K562 (cell line): ENCODE measurements around the gene PSAP. TPM values are rescaled to one million over a fixed set of nuclear protein-coding genes. Genes with fewer than 3 reads are reported as not detected.

Source experiments
- ASH1L ChIP-seq: fragments of 450-650 bp; IDR thresholded peaks from 2 replicates; pipeline ENCODE4 v1.6.1; 2018; ENCODE audit warnings: borderline replicate concordance, mild to moderate bottlenecking, low read depth; ENCODE audit not compliant: partially characterized antibody
- CBFA2T2 ChIP-seq: fragments of 450-650 bp; conservative IDR thresholded peaks from 2 replicates; pipeline ENCODE4 v1.6.1; 2017; ENCODE audit warnings: mild to moderate bottlenecking
- CHCHD3 ChIP-seq: fragments of 250-450 bp; sonication (Bioruptor Pico); IDR thresholded peaks from 2 replicates; pipeline ENCODE4 v2.1.2; 2022; ENCODE audit warnings: mild to moderate bottlenecking
- ELF4 ChIP-seq: fragments of 450-650 bp; formaldehyde crosslinking; IDR thresholded peaks from 2 replicates; pipeline ENCODE4 v1.4.0; 2022; ENCODE audit warnings: missing genetic modification characterization
- GABPB1 ChIP-seq: sonication (generic); formaldehyde crosslinking; IDR thresholded peaks from 2 replicates; pipeline ENCODE4 v1.8.0; 2022; ENCODE audit warnings: mild to moderate bottlenecking, missing genetic modification reagents
- MAFF ChIP-seq: IDR thresholded peaks from 2 replicates; pipeline ENCODE4 v1.6.1; 2012; ENCODE audit warnings: low read length, improper control_type of control experiment
- NCOA6 ChIP-seq: fragments of 450-650 bp; IDR thresholded peaks from 2 replicates; pipeline ENCODE4 v1.6.1; 2017; ENCODE audit warnings: mild to moderate bottlenecking
- POU5F1 ChIP-seq: fragments of 150-350 bp; IDR thresholded peaks from 2 replicates; pipeline ENCODE4 v1.6.1; 2014; ENCODE audit warnings: borderline replicate concordance, low read length, low read depth, mild to moderate bottlenecking; ENCODE audit not compliant: partially characterized antibody
- PRMT5 ChIP-seq: sonication (generic); formaldehyde crosslinking; IDR thresholded peaks from 2 replicates; pipeline ENCODE4 v1.5.0; 2020; ENCODE audit warnings: missing genetic modification reagents
- SMARCE1 ChIP-seq: fragments of 450-650 bp; IDR thresholded peaks from 2 replicates; pipeline ENCODE4 v1.7.1; 2016; ENCODE audit warnings: mild to moderate bottlenecking
- ZNF57 ChIP-seq: fragments of 450-650 bp; formaldehyde crosslinking; IDR thresholded peaks from 2 replicates; pipeline ENCODE4 v1.4.0; 2020; ENCODE audit warnings: mild to moderate bottlenecking, moderate library complexity
- polyA plus RNA-seq, 8 experiments: library from polyadenylated mRNA; depleted of rRNA in 4 of 8; stranded (reverse) in 5 of 8; unstranded in 3 of 8; fragments of >200 nt; fragmentation: Nextera tagmentation in 2 of 8; fragmentation: Illumina TruSeq in 1 of 8; extraction: Ambion mirVana in 2 of 8; extraction: Trizol in 1 of 8; gene quantifications; 2 replicates each; pipeline versions ENCODE4 v1.2.1 to v1.2.3, GENCODE V29; 2011 to 2014; ENCODE audit warnings: inconsistent platforms in 1 of 8, missing spikeins in 1 of 8
- total RNA-seq, 7 experiments: library from RNA; depleted of rRNA in 6 of 7; stranded (reverse); fragments of >200 nt in 6 of 7; fragmentation: Illumina TruSeq in 2 of 7; extraction: Trizol in 2 of 7; gene quantifications; 2 replicates each; pipeline versions ENCODE4 v1.2.1 to v1.2.3, GENCODE V29; 2011 to 2021; ENCODE audit warnings: low replicate concordance in 1 of 7
- TF ChIP-seq, protein P1 (sequence below): IDR thresholded peaks from 2 replicates; pipeline ENCODE4 v1.6.1; 2011; ENCODE audit warnings: borderline replicate concordance, low read depth, mild to moderate bottlenecking, moderate library complexity, low read length; ENCODE audit not compliant: insufficient read depth, poor library complexity, severe bottlenecking
- TF ChIP-seq, protein P2 (sequence below), 2 experiments: IDR thresholded peaks; 2 replicates each; pipeline ENCODE4 v1.6.1; 2011; ENCODE audit warnings: borderline replicate concordance in 1 of 2, control low read depth in 1 of 2, low read depth in 1 of 2, low read length in 1 of 2, mild to moderate bottlenecking in 1 of 2, mixed read lengths in 1 of 2, moderate library complexity in 1 of 2; ENCODE audit not compliant: insufficient read depth in 1 of 2, insufficient read length in 1 of 2, poor library complexity in 1 of 2, severe bottlenecking in 1 of 2; ENCODE audit errors: extremely low read depth in 1 of 2
- TF ChIP-seq, protein P3 (sequence below): sonication (generic); formaldehyde crosslinking; IDR thresholded peaks from 2 replicates; pipeline ENCODE4 v1.8.0; 2023; ENCODE audit warnings: mild to moderate bottlenecking, missing genetic modification reagents

The PSAP gene
- total and polyA plus RNA-seq, 9 of the 15 experiments (the other 6 are each of a cell fraction or from before 2014, with no cell fraction given) = 245 to 700 (median 429) TPM

DNA sequence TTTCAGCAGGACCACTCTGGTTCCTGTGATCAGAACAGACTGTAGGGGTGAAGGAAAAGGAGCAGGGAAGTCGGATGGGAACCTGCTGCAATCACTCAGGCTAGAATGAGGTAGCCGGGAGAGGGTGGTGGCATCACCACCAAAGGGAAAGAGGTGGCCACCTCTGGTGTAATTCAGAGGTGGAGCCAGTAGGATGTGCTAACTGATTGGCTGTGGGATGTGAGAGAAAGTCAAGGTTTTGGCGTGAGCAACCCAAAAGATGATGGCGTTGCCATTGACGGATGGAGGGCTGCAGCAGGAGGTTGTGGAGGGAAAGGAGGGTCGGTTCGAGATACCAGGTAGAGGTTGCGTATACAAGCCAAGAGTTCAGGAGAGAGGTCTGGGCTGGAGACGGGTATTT is 70.3 kb downstream of the PSAP start (continued):
- TF ChIP-seq ASH1L = no peak
- no peak for TF ChIP-seq NCOA6
- no peak for TF ChIP-seq GABPB1
- no peak for TF ChIP-seq SMARCE1
- TF ChIP-seq CBFA2T2 = no peak
- no peak for TF ChIP-seq ZNF57 (CRISPR knock-in tag)
- TF ChIP-seq, protein P1, sequence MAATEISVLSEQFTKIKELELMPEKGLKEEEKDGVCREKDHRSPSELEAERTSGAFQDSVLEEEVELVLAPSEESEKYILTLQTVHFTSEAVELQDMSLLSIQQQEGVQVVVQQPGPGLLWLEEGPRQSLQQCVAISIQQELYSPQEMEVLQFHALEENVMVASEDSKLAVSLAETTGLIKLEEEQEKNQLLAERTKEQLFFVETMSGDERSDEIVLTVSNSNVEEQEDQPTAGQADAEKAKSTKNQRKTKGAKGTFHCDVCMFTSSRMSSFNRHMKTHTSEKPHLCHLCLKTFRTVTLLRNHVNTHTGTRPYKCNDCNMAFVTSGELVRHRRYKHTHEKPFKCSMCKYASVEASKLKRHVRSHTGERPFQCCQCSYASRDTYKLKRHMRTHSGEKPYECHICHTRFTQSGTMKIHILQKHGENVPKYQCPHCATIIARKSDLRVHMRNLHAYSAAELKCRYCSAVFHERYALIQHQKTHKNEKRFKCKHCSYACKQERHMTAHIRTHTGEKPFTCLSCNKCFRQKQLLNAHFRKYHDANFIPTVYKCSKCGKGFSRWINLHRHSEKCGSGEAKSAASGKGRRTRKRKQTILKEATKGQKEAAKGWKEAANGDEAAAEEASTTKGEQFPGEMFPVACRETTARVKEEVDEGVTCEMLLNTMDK = no peak
- no peak for TF ChIP-seq CHCHD3 (CRISPR knock-in tag)
- no peak for TF ChIP-seq ELF4
- TF ChIP-seq, protein P2, sequence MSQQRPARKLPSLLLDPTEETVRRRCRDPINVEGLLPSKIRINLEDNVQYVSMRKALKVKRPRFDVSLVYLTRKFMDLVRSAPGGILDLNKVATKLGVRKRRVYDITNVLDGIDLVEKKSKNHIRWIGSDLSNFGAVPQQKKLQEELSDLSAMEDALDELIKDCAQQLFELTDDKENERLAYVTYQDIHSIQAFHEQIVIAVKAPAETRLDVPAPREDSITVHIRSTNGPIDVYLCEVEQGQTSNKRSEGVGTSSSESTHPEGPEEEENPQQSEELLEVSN (IDR thresholded peaks at IDR 0.05; ENCODE audit: borderline replicate concordance in 1 of 2, extremely low read depth in 1 of 2, insufficient read depth in 1 of 2, insufficient read length in 1 of 2, low read depth in 1 of 2, low read length in 1 of 2, poor library complexity in 1 of 2, severe bottlenecking in 1 of 2) = no peak
- TF ChIP-seq POU5F1 = no peak
- TF ChIP-seq, protein P3, sequence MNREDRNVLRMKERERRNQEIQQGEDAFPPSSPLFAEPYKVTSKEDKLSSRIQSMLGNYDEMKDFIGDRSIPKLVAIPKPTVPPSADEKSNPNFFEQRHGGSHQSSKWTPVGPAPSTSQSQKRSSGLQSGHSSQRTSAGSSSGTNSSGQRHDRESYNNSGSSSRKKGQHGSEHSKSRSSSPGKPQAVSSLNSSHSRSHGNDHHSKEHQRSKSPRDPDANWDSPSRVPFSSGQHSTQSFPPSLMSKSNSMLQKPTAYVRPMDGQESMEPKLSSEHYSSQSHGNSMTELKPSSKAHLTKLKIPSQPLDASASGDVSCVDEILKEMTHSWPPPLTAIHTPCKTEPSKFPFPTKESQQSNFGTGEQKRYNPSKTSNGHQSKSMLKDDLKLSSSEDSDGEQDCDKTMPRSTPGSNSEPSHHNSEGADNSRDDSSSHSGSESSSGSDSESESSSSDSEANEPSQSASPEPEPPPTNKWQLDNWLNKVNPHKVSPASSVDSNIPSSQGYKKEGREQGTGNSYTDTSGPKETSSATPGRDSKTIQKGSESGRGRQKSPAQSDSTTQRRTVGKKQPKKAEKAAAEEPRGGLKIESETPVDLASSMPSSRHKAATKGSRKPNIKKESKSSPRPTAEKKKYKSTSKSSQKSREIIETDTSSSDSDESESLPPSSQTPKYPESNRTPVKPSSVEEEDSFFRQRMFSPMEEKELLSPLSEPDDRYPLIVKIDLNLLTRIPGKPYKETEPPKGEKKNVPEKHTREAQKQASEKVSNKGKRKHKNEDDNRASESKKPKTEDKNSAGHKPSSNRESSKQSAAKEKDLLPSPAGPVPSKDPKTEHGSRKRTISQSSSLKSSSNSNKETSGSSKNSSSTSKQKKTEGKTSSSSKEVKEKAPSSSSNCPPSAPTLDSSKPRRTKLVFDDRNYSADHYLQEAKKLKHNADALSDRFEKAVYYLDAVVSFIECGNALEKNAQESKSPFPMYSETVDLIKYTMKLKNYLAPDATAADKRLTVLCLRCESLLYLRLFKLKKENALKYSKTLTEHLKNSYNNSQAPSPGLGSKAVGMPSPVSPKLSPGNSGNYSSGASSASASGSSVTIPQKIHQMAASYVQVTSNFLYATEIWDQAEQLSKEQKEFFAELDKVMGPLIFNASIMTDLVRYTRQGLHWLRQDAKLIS = no peak
- no peak for TF ChIP-seq PRMT5 (CRISPR knock-in tag)
- no peak for TF ChIP-seq MAFF
